RPMI7951 (cell line): Measurements from ENCODE around the gene EFEMP1. TPM values are rescaled to one million over a fixed set of nuclear protein-coding genes. Genes with fewer than 3 reads are reported as not detected.

ENCODE experiments used
- DNase-seq: peaks from one replicate; pipeline ENCODE4 v3.0.0-alpha.2; 2012; ENCODE audit warnings: low read depth
- total RNA-seq: library from RNA; depleted of rRNA; stranded (reverse); fragments of >200 nt; shearing (Covaris generic); gene quantifications from 2 replicates; pipeline ENCODE4 v1.2.3, GENCODE V29; 2014

EFEMP1 gene
- total RNA-seq, 1 experiment from 2014 or later = 3.7 TPM

- DNase-seq = no peak
These were observed 9.3 kb upstream of the EFEMP1 start for GRCh38 chr2:55932843-55933242.

- no peak for DNase-seq
These were observed 7.7 kb upstream of the EFEMP1 start for GRCh38 chr2:55931281-55931680.

GRCh38 chr2:55929476-55929875 lies 5.9 kb upstream of the EFEMP1 start:
- DNase-seq = no peak

- no peak for DNase-seq
These were observed 3.4 kb upstream of the EFEMP1 start for GRCh38 chr2:55926974-55927373.

GRCh38 chr2:55926246-55926645 lies 2.7 kb upstream of the EFEMP1 start:
- no peak for DNase-seq

- DNase-seq = no peak
These were observed 370 bp upstream of the EFEMP1 start for GRCh38 chr2:55923982-55924321.

- DNase-seq = no peak
These were observed 1.2 kb downstream of the EFEMP1 start for GRCh38 chr2:55922291-55922907.

GRCh38 chr2:55919574-55919973 lies 4.0 kb downstream of the EFEMP1 start:
- no peak for DNase-seq

- DNase-seq = no peak
These were observed 4.7 kb downstream of the EFEMP1 start for GRCh38 chr2:55918856-55919255.

GRCh38 chr2:55917713-55918390 lies 5.7 kb downstream of the EFEMP1 start:
- no peak for DNase-seq

- no peak for DNase-seq
These were observed 6.5 kb downstream of the EFEMP1 start for GRCh38 chr2:55917117-55917516.

GRCh38 chr2:55916473-55917049 lies 7.0 kb downstream of the EFEMP1 start:
- DNase-seq = peak; percentile 8

- DNase-seq = no peak
These were observed 8.8 kb downstream of the EFEMP1 start for GRCh38 chr2:55914786-55915185.

GRCh38 chr2:55912926-55913325 lies 10.7 kb downstream of the EFEMP1 start:
- no peak for DNase-seq

- DNase-seq = no peak
These were observed 13.5 kb downstream of the EFEMP1 start for GRCh38 chr2:55910077-55910476.

GRCh38 chr2:55907686-55908085 lies 15.9 kb downstream of the EFEMP1 start:
- no peak for DNase-seq

- no peak for DNase-seq
These were observed 16.6 kb downstream of the EFEMP1 start for GRCh38 chr2:55906993-55907392.

GRCh38 chr2:55903727-55904126 lies 19.9 kb downstream of the EFEMP1 start:
- no peak for DNase-seq

GRCh38 chr2:55902971-55903370 lies 20.6 kb downstream of the EFEMP1 start:
- no peak for DNase-seq

GRCh38 chr2:55902429-55902828 lies 21.2 kb downstream of the EFEMP1 start:
- DNase-seq = no peak

GRCh38 chr2:55901941-55902340 lies 21.6 kb downstream of the EFEMP1 start:
- no peak for DNase-seq

- DNase-seq = peak; percentile 41
These were observed 22.3 kb downstream of the EFEMP1 start for GRCh38 chr2:55901322-55901721.

- peak; percentile 73 for DNase-seq
These were observed 23.7 kb downstream of the EFEMP1 start for GRCh38 chr2:55899881-55900280.
